ENCODE results near the gene PEX6. TPM values are rescaled to one million over a fixed set of nuclear protein-coding genes. Genes with fewer than 3 reads are reported as not detected.

Gene PEX6
- polyA plus RNA-seq, 1 of the 3 experiments (the other 2 are of a cell fraction): 15.3 TPM

DNA sequence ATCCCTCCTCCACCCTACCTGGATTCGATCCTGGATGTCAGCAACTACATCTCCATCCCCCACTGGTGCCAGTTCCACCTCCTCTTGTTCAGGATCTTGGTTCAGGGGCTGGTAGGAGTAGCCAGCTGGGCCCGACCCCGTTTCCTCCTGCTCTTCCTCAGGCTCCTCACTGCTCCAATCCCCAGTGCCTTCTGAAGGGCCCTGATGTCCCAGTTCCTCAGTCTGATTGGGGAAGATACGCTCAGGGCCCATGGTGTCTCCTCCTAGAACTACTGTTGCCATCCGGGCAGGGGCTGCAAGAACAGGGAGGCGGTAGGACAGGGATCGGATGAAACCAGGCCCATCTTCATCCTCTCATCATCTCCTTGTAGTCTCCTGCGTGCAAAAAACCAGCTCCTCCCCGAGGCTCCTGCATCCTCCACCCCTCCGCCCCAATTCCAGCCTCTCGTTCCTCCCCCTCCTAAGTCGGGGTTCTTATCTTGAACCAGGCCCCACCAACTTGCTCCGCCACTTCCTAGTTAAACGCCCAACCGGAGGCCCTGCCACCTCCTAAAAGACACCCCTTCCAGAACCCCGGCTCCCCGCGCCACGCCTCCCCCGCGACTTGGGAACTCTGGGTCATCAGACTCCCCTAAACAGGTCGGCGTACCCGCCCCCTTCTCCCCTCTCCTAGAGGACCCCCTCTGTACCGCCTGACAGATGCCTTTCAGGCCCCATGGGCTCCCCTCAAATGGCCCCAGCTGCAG, 34.3 kb upstream of the PEX6 start:
- H3K9ac ChIP-seq: peak overlapping the region; percentile 80
- TF ChIP-seq, protein P1, sequence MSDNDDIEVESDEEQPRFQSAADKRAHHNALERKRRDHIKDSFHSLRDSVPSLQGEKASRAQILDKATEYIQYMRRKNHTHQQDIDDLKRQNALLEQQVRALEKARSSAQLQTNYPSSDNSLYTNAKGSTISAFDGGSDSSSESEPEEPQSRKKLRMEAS (IDR thresholded peaks at IDR 0.05; ENCODE audit: low read depth): no peak
- TF ChIP-seq EZH2phosphoT487 (IDR thresholded peaks at IDR 0.05; ENCODE audit: borderline replicate concordance, low read depth) (no peak), RXRA (IDR thresholded peaks at IDR 0.05; ENCODE audit: borderline replicate concordance, low read depth) (no peak), RAD21 (IDR thresholded peaks at IDR 0.05; ENCODE audit: low read length) (no peak), FOXJ3 (CRISPR knock-in tag; IDR thresholded peaks at IDR 0.05) (0 out of 2 replicates have a peak, but pooled peaks have one; percentile 25), RFX5 (IDR thresholded peaks at IDR 0.05; ENCODE audit: low read length) (0 out of 2 replicates have a peak, but pooled peaks have one; percentile 5)
- no peaks in the 10 kb centered on the region for H3K27me3 ChIP-seq (ENCODE audit: insufficient read depth)
- H3K36me3 ChIP-seq (replicated peaks in 1 of 2; ENCODE audit: control insufficient read depth in 1 of 2, insufficient read depth in 2 of 2, low read length in 1 of 2): peaks cover 28 to 50% of the 10 kb centered on the region in 2 experiments
- WGBS (ENCODE audit: low lambda C conversion rate): 1% methylated on average over 23 of the region's 25 CpGs
- peak overlapping the region; percentile 47 to 85 for H3K4me3 ChIP-seq (ENCODE audit: low read depth in 2 of 2, low read length in 1 of 2)
- no peak for DNase-seq
- peak overlapping the region; percentile 92 for H3K4me2 ChIP-seq
- H3K79me2 ChIP-seq (ENCODE audit: insufficient read depth): peaks cover 70% of the 10 kb centered on the region
- H3K27ac ChIP-seq (ENCODE audit: low read depth in 2 of 2, low read length in 1 of 2): peak overlapping the region; percentile 47 to 75; a peak in 3 of 4 replicates
- peaks cover 3 to 36% of the 10 kb centered on the region in 2 experiments; a peak in 3 of 4 replicates for H3K4me1 ChIP-seq (ENCODE audit: control insufficient read depth in 1 of 2, insufficient read depth in 2 of 2, low read depth in 1 of 2, low read length in 1 of 2)
- no peaks in the 10 kb centered on the region for H3K9me3 ChIP-seq
- H3K9me2 ChIP-seq: no peaks in the 10 kb centered on the region
- H3F3A ChIP-seq (replicated peaks; ENCODE audit: insufficient read depth): peaks cover 13% of the 10 kb centered on the region
- peaks cover 12% of the 10 kb centered on the region; the same call in 1 of the 2 replicates for H4K20me1 ChIP-seq (ENCODE audit: insufficient read depth)
- CTCF ChIA-PET: interaction anchor here (0.9 to 3.6 kb wide), 6 partner anchors 8 to 130 kb away, joined by 3 to 12 read pairs (median 3); no protein-coding TSS in a partner anchor
- peak overlapping the region; percentile 81 for H2AFZ ChIP-seq (ENCODE audit: low read depth)
- POLR2A ChIA-PET: interaction anchor here (1.0 to 2.3 kb wide), 11 partner anchors 13 to 157 kb away, joined by 3 to 12 read pairs (median 6); partner anchors contain the start of genes CNPY3, CUL7, KLC4 and MRPL2

DNA sequence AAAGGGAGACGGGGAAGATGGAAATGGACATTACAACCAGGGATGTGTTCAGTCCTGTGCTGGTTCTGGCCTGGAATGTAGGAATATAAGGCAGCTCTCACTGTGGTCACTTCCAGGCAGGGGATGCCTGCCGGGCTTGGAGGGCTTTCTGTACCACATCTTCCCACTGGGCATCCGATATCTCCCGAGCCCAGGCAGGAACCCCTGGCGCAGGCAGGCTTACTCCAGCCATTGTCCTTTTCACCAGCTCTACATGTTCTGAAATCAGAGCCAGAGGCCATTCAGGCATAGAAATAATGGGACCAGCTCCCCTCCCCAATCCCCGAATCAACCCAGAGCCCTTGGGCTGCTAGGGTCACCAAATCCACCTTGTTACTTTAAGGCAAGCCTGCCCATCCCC, 33.4 kb upstream of the PEX6 start:
- Histone ChIP-seq H3K36me3 (replicated peaks in 1 of 2; ENCODE audit: control insufficient read depth in 1 of 2, insufficient read depth in 2 of 2, low read length in 1 of 2) (peaks cover 24 to 50% of the 10 kb centered on the region in 2 experiments), H3K4me3 (ENCODE audit: low read depth in 2 of 2, low read length in 1 of 2) (peak overlapping the region; percentile 47 to 85), H3K4me1 (ENCODE audit: control insufficient read depth in 1 of 2, insufficient read depth in 2 of 2, low read depth in 1 of 2, low read length in 1 of 2) (peaks cover 3 to 34% of the 10 kb centered on the region in 2 experiments; a peak in 3 of 4 replicates), H3K27me3 (ENCODE audit: insufficient read depth) (no peaks in the 10 kb centered on the region), H3K4me2 (peak overlapping the region; percentile 92), H3K79me2 (ENCODE audit: insufficient read depth) (peaks cover 61% of the 10 kb centered on the region), H3K27ac (ENCODE audit: low read depth in 2 of 2, low read length in 1 of 2) (peak overlapping the region in 1 of 2 experiments; percentile 2; a peak in 1 of 4 replicates), H4K20me1 (ENCODE audit: insufficient read depth) (peaks cover 12% of the 10 kb centered on the region; the same call in 1 of the 2 replicates), H2AFZ (ENCODE audit: low read depth) (no peak overlapping the region), H3K9me3 (no peaks in the 10 kb centered on the region), H3F3A (replicated peaks; ENCODE audit: insufficient read depth) (peaks cover 13% of the 10 kb centered on the region), H3K9ac (peak overlapping the region; percentile 80), H3K9me2 (no peaks in the 10 kb centered on the region)
- ChIA-PET CTCF (interaction anchor here (0.7 to 1.3 kb wide), 5 partner anchors 13 to 158 kb away, joined by 3 read pairs; no protein-coding TSS in a partner anchor), POLR2A (interaction anchor here (0.5 to 1.2 kb wide), 4 partner anchors 12 to 67 kb away, joined by 3 read pairs; partner anchors contain the start of gene PPP2R5D)
- WGBS (ENCODE audit: low lambda C conversion rate): 75% methylated on average over 2 of the region's 6 CpGs
- TF ChIP-seq, protein P2, sequence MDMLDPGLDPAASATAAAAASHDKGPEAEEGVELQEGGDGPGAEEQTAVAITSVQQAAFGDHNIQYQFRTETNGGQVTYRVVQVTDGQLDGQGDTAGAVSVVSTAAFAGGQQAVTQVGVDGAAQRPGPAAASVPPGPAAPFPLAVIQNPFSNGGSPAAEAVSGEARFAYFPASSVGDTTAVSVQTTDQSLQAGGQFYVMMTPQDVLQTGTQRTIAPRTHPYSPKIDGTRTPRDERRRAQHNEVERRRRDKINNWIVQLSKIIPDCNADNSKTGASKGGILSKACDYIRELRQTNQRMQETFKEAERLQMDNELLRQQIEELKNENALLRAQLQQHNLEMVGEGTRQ (IDR thresholded peaks at IDR 0.05; ENCODE audit: borderline replicate concordance, low read depth, low read length): no peak
- TF ChIP-seq NRF1 (IDR thresholded peaks at IDR 0.05; ENCODE audit: low read depth, low read length): no peak
- no peak for TF ChIP-seq GATA2 (CRISPR knock-in tag; IDR thresholded peaks at IDR 0.05)
- no peak for TF ChIP-seq RFX5 (IDR thresholded peaks at IDR 0.05; ENCODE audit: low read length)
- TF ChIP-seq SMC3 (IDR thresholded peaks at IDR 0.05; ENCODE audit: low read depth, low read length): no peak
- TF ChIP-seq, protein P3, sequence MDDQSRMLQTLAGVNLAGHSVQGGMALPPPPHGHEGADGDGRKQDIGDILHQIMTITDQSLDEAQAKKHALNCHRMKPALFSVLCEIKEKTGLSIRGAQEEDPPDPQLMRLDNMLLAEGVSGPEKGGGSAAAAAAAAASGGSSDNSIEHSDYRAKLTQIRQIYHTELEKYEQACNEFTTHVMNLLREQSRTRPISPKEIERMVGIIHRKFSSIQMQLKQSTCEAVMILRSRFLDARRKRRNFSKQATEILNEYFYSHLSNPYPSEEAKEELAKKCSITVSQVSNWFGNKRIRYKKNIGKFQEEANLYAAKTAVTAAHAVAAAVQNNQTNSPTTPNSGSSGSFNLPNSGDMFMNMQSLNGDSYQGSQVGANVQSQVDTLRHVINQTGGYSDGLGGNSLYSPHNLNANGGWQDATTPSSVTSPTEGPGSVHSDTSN (IDR thresholded peaks at IDR 0.05): no peak
- no peak for TF ChIP-seq TCF12 (IDR thresholded peaks at IDR 0.05)
- TF ChIP-seq EP300 (IDR thresholded peaks at IDR 0.05; ENCODE audit: borderline replicate concordance in 1 of 2, low read depth in 1 of 2, low read length in 1 of 2): no peak
- no peak for TF ChIP-seq TAF1 (IDR thresholded peaks at IDR 0.05; ENCODE audit: borderline replicate concordance, low read depth, low read length)
- TF ChIP-seq FOSL2 (IDR thresholded peaks at IDR 0.05; ENCODE audit: borderline replicate concordance, low read depth): no peak
- TF ChIP-seq, protein P1 (IDR thresholded peaks at IDR 0.05; ENCODE audit: low read depth): no peak
- DNase-seq: no peak

All from SK-N-SH (cell line).